Measurements from ENCODE around the gene ITGB3BP. TPM values are rescaled to one million over a fixed set of nuclear protein-coding genes. Genes with fewer than 3 reads are reported as not detected.

Gene ITGB3BP
- total and polyA plus RNA-seq, 2 of the 8 experiments (the other 6 are each of a cell fraction or from before 2014, with no cell fraction given), result 17.6 to 49.1 TPM

DNA sequence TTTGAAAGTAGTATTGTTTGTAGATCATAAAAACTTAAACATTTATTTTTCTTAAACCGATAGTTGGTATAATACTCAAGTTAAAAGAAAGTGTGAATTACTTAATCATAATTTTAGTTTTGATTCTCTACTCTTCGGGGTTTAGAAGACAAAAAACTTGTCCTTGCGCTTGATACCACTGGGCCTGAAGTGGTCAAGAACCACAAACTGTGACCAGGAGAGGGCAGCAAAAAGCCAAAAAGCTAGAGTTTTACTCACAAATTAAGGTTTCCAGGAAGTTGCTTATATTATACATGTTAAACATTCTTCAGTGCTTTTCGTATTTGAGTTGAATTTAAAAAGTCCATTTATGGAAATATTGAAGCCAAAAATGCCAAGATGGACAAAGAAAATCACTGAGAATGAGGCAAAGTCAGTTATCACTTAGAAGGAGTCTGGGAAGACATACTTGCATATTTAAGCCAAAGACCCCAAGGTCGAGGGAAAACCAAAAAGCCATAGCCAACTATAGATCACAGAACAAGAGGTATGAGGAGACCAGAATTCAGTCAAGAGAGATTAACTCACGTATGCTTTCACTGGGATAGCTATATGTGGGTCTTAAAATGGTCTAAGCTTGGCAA lies 34.5 kb upstream of the ITGB3BP start:
- Histone ChIP-seq H4K20me1 (replicated peaks in 1 of 2; ENCODE audit: control insufficient read depth in 1 of 2, insufficient read depth in 2 of 2, low read length in 2 of 2) (no peaks in the 10 kb centered on the region), H3K79me2 (ENCODE audit: control insufficient read depth in 1 of 2, insufficient read depth in 2 of 2, low read length in 2 of 2) (no peaks in the 10 kb centered on the region), H3K4me2 (ENCODE audit: insufficient read depth in 1 of 2, low read depth in 2 of 2, low read length in 2 of 2) (no peak overlapping the region; a peak in 1 of 4 replicates), H3K56ac (replicated peaks; ENCODE audit: insufficient read length, low read depth, low read length) (no peak overlapping the region), H3K4me1 (replicated peaks in 1 of 4; ENCODE audit: control insufficient read depth in 3 of 4, insufficient read depth in 4 of 4, low read length in 3 of 4) (peaks cover 0 to 4% (median 0%) of the 10 kb centered on the region in 4 experiments; a peak in 1 of 7 replicates), H3K23ac (ENCODE audit: insufficient read length) (no peak overlapping the region), H2BK15ac (ENCODE audit: low read length) (no peak overlapping the region), H2BK20ac (ENCODE audit: low read length) (no peak overlapping the region), H2BK12ac (ENCODE audit: low read depth, low read length) (no peak overlapping the region), H3K9me3 (ENCODE audit: insufficient read depth in 2 of 2, low read depth in 1 of 2, low read length in 1 of 2) (no peaks in the 10 kb centered on the region), H3K4me3 (ENCODE audit: extremely low read depth in 1 of 4, insufficient read depth in 2 of 4, low read depth in 3 of 4, low read length in 4 of 4) (no peak overlapping the region), H3K23me2 (ENCODE audit: low read depth, low read length) (no peaks in the 10 kb centered on the region), H3K9ac (replicated peaks in 1 of 4; ENCODE audit: extremely low read depth in 1 of 4, low read depth in 3 of 4, low read length in 3 of 4) (no peak overlapping the region), H4K5ac (ENCODE audit: insufficient read length, low read depth, low read length) (peak overlapping the region; percentile 47), H3K36me3 (ENCODE audit: control insufficient read depth in 2 of 4, insufficient read depth in 4 of 4, low read length in 3 of 4) (no peaks in the 10 kb centered on the region), H3K4ac (replicated peaks; ENCODE audit: insufficient read length, low read depth, low read length) (no peak overlapping the region), H2BK5ac (ENCODE audit: low read depth, low read length) (no peak overlapping the region), H3K27me3 (replicated peaks in 1 of 4; ENCODE audit: control insufficient read depth in 3 of 4, extremely low read depth in 1 of 4, insufficient read depth in 3 of 4, low read length in 3 of 4) (no peaks in the 10 kb centered on the region), H4K91ac (replicated peaks; ENCODE audit: insufficient read length, low read length) (no peak overlapping the region), H3K14ac (ENCODE audit: insufficient read length) (no peak overlapping the region), H2AFZ (ENCODE audit: low read length) (0 out of 2 replicates have a peak overlapping the region, but pooled peaks have one; percentile 54), H3K18ac (ENCODE audit: extremely low read depth, low read length) (no peak overlapping the region), H4K8ac (ENCODE audit: extremely low read depth, insufficient read depth, low read length) (no peak overlapping the region), H2BK120ac (replicated peaks; ENCODE audit: low read depth, low read length) (no peak overlapping the region), H2AK5ac (ENCODE audit: low read depth, low read length) (no peak overlapping the region), H3K27ac (ENCODE audit: low read depth, low read length) (no peak overlapping the region), H3K79me1 (ENCODE audit: low read depth, low read length) (no peaks in the 10 kb centered on the region)
- CTCF ChIA-PET (ENCODE audit: partially characterized antibody), result interaction anchor here (0.7 to 11.7 kb wide), 18 partner anchors 8 to 551 kb away, joined by 3 to 153 read pairs (median 4); partner anchors contain the start of gene PGM1
- POLR2A ChIA-PET (ENCODE audit: partially characterized antibody), result no interaction called here
- DNase-seq (ENCODE audit: low read depth in 1 of 2, low spot score in 2 of 2) (peak in 1 of 2 experiments; percentile 72), FAIRE-seq (peak; percentile 82)
- WGBS, 2 experiments (ENCODE audit: extremely low coverage in 1 of 2, insufficient coverage in 1 of 2, insufficient read length in 1 of 2, insufficient replicate concordance in 2 of 2, low coverage in 1 of 2, low lambda C conversion rate in 2 of 2, missing lambda C conversion rate in 1 of 2), result 58% methylated on average over 6 of the region's 6 CpGs; no CpG with 5 or more reads in 1 of the 2 experiments
- TF ChIP-seq JUND (IDR thresholded peaks at IDR 0.05; ENCODE audit: low read length), result no peak

Data from H1 (cell line).